Measurements from ENCODE around the gene RBM18. TPM values are rescaled to one million over a fixed set of nuclear protein-coding genes. Genes with fewer than 3 reads are reported as not detected.
A peak's percentile ranks its signal among the peaks of the same experiment; 100 is the strongest.

The RBM18 gene
- total RNA-seq, 4 donors from 2014 or later = 10.3 to 11.8 (median 11.1) TPM

- no peak for DNase-seq (ENCODE audit: low spot score in 2 of 2)
- WGBS, 2 donors = 8 to 9% methylated on average over 31 to 32 of the region's 70 CpGs
- no peak for TF ChIP-seq CTCF (IDR thresholded peaks at IDR 0.05)
- no peak for TF ChIP-seq POLR2A (IDR thresholded peaks at IDR 0.05)
- peak within 1 kb of the TSS; percentile 28 for H3K4me3 ChIP-seq (ENCODE audit: low read depth, poor library complexity, severe bottlenecking)
- intact Hi-C loops (cut with DNase I; ENCODE audit: low total_unique reads) = no loop called here
Observed at GRCh38 chr9:122228568-122229484, 35.8 kb downstream of the RBM18 start, which contains the start of gene LHX6. TSS of gene LHX6 (minus strand) at chr9:122228957. CDS start at chr9:122228740, 217 bp downstream.

- peak overlapping the region; percentile 28 for H3K4me3 ChIP-seq (ENCODE audit: low read depth, poor library complexity, severe bottlenecking)
- WGBS, 2 donors = 1 to 2% methylated on average over 38 of the region's 38 CpGs
- intact Hi-C loops (cut with DNase I; ENCODE audit: low total_unique reads) = no loop called here
- TF ChIP-seq POLR2A (IDR thresholded peaks at IDR 0.05) (no peak), CTCF (IDR thresholded peaks at IDR 0.05) (no peak)
- DNase-seq (ENCODE audit: low spot score in 2 of 2) = peak in 1 of 2 donors; percentile 77
Observed at GRCh38 chr9:122228191-122228567, 36.5 kb downstream of the RBM18 start.

GRCh38 chr9:122227575-122227900, 37.1 kb downstream of the RBM18 start:
- intact Hi-C loops (cut with DNase I; ENCODE audit: low total_unique reads) = no loop called here
- 12 to 14% methylated on average over 10 of the region's 10 CpGs for WGBS, 2 donors
- H3K4me3 ChIP-seq (ENCODE audit: low read depth, poor library complexity, severe bottlenecking) = no peak overlapping the region
- no peak for DNase-seq (ENCODE audit: low spot score in 2 of 2)
- no peak for TF ChIP-seq CTCF (IDR thresholded peaks at IDR 0.05)
- TF ChIP-seq POLR2A (IDR thresholded peaks at IDR 0.05) = no peak

DNA sequence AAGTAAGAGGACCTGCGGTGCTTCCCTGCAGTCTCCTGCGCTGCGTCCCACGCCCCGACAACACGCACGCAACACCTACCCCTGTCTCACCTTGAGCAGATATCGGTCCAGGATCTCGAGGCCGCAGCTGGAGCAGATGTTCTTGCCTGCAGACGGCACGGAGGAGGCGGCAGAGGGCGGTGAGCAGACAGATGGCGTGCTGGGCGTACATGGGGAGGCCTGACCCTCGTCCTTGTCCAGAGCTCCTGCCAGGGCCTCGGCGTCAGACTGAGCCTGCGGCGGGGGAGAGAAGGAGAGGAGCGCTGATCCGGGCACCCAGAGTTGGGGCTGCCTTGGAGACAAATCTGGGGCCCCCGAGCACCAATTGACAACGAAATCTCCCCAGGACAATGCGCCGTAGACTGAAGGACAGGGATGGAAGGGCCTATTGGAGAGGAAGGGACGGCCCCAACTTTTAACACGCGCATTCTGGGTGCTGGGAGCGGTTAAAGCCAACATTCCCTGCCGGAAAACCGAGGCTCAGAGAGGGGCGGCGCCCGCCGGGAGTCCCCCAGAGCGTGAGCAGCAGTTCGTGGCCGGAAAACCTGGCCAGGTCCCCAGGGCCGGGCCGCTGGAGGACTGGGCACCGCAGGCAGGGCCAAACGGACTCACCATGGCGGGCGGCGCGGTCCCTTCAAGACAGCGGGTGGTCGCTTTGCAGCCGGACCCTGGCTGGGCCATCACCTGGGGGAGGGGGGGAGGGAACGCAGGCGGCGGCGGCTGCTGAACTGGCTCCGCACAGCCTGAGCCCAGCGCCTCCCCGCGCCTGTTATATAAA, 37.7 kb downstream of the RBM18 start:
- intact Hi-C loops (cut with DNase I; ENCODE audit: low total_unique reads) = no loop called here
- TF ChIP-seq CTCF (IDR thresholded peaks at IDR 0.05) = no peak
- no peak for TF ChIP-seq POLR2A (IDR thresholded peaks at IDR 0.05)
- peak in 1 of 2 donors; percentile 82 for DNase-seq (ENCODE audit: low spot score in 2 of 2)
- no peak overlapping the region for H3K4me3 ChIP-seq (ENCODE audit: low read depth, poor library complexity, severe bottlenecking)
- WGBS, 2 donors = 20 to 22% methylated on average over 43 to 59 of the region's 59 CpGs

DNA sequence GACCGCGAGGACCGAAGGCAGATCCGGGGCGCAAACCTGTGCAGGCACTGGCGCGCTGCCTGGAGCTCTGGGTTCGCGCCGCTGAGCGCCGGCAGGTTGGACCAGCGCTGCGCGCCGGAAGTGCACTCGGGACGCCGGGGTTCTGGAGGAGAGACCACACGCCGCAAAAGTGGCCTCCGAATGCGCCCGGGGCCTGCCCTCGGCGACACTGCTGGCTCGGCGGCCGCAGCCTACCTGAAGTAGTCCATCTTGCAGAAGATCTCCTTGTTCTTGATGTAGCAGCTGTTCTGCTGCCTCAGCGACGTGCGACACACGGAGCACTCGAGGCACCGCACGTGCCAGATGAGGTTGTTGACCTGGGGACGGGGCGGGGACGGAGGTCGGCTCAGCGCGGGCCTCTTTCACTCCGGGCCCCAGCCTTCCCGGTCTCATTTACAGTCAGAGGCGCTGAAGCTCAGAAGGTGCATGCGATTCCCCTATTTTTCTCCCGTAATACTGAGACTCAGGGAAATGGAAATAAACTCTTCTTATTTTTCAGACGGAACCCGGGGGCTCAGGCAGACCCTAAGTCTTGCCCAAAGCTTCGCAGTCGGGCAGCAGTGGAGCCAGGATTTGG, 38.4 kb downstream of the RBM18 start:
- no peak overlapping the region for H3K4me3 ChIP-seq (ENCODE audit: low read depth, poor library complexity, severe bottlenecking)
- intact Hi-C loops (cut with DNase I; ENCODE audit: low total_unique reads) = no loop called here
- 19 to 43% methylated on average over 22 to 39 of the region's 51 CpGs for WGBS, 2 donors
- DNase-seq (ENCODE audit: low spot score in 2 of 2) = peak in 1 of 2 donors; percentile 70
- TF ChIP-seq CTCF (IDR thresholded peaks at IDR 0.05) = no peak
- TF ChIP-seq POLR2A (IDR thresholded peaks at IDR 0.05) = no peak

Measured in lower leg skin (tissue), 4 donors.